HFFc6 (cell line): ENCODE measurements around the gene PLXNB1. TPM values are rescaled to one million over a fixed set of nuclear protein-coding genes. Genes with fewer than 3 reads are reported as not detected.

Experiments used
- DNase-seq: peaks from one replicate; pipeline ENCODE4 v3.0.0-alpha.2; 2018
- H3K27ac Mint-ChIP-seq: 2 replicates; pipeline ENCODE4 v1.8.0; 2020; ENCODE audit warnings: mild to moderate bottlenecking, mixed read lengths
- H3K27me3 Mint-ChIP-seq: 2 replicates; pipeline ENCODE4 v1.8.0; 2021; ENCODE audit warnings: mild to moderate bottlenecking, moderate library complexity, mixed read lengths; ENCODE audit not compliant: insufficient read depth
- H3K36me3 Mint-ChIP-seq: 2 replicates; pipeline ENCODE4 v1.8.0; 2021; ENCODE audit warnings: low read depth, mixed read lengths
- H3K4me1 Mint-ChIP-seq: 2 replicates; pipeline ENCODE4 v1.8.0; 2020; ENCODE audit warnings: low read depth, mixed read lengths
- H3K4me3 Mint-ChIP-seq: 2 replicates; pipeline ENCODE4 v1.8.0; 2020; ENCODE audit warnings: mild to moderate bottlenecking, moderate library complexity, mixed read lengths
- H3K9me3 Mint-ChIP-seq: 2 replicates; pipeline ENCODE4 v1.8.0; 2020; ENCODE audit warnings: mild to moderate bottlenecking, mixed read lengths
- total RNA-seq, 6 experiments: library from RNA; stranded (reverse); fragmentation: NEBNext Ultra II Directional; extraction: Animal tissue kit (Norgen Biotek cat#: 25700); gene quantifications; 2 replicates in 1 of 6; 3 replicates in 5 of 6; pipeline ENCODE4 v1.2.3, GENCODE V29; 2021
- TF ChIP-seq, protein P1 (sequence below): fragments of 200-600 bp; sonication (generic); IDR thresholded peaks from 2 replicates; pipeline ENCODE4 v1.5.0; 2021; ENCODE audit warnings: antibody characterized with exemption, mild to moderate bottlenecking

Gene PLXNB1
- total RNA-seq, 6 experiments from 2014 or later = 11.1 to 15.5 (median 12.8) TPM

DNA sequence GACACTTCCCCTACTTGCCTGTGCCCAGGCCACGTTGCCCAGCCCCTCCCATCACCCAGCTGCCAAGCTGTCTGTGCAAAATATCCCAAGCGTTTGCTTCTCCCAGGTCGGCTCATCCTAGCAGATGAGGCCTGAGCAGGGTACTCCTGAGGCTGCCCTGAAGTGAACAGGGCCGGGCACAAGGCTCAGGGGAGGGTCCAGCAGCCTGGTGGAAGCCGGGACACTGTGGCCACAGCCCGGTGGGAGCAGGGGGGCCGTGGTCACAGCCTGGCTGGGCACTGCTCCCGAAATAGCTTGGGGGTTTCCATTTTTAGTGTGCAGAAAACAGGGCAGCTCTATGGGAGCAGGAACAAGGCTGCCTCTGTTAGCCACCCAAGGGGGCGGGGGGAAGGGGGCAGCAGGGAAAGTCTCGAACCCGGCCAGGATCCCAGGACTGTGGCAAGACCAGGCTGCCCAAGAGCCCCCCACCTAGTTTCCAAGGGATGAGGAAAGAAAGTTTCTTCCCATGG lies 3.4 kb downstream of the PLXNB1 start:
- DNase-seq = no peak
- peaks cover 33% of the 10 kb centered on the region for H3K4me1 Mint-ChIP-seq
- no peak overlapping the region for H3K27ac Mint-ChIP-seq
- H3K9me3 Mint-ChIP-seq = no peaks in the 10 kb centered on the region
- no peaks in the 10 kb centered on the region for H3K27me3 Mint-ChIP-seq
- no peak overlapping the region for H3K4me3 Mint-ChIP-seq
- 0 out of 2 replicates have a peak, but pooled peaks cover under 1% of the 10 kb centered on the region for H3K36me3 Mint-ChIP-seq
- TF ChIP-seq, protein P1, sequence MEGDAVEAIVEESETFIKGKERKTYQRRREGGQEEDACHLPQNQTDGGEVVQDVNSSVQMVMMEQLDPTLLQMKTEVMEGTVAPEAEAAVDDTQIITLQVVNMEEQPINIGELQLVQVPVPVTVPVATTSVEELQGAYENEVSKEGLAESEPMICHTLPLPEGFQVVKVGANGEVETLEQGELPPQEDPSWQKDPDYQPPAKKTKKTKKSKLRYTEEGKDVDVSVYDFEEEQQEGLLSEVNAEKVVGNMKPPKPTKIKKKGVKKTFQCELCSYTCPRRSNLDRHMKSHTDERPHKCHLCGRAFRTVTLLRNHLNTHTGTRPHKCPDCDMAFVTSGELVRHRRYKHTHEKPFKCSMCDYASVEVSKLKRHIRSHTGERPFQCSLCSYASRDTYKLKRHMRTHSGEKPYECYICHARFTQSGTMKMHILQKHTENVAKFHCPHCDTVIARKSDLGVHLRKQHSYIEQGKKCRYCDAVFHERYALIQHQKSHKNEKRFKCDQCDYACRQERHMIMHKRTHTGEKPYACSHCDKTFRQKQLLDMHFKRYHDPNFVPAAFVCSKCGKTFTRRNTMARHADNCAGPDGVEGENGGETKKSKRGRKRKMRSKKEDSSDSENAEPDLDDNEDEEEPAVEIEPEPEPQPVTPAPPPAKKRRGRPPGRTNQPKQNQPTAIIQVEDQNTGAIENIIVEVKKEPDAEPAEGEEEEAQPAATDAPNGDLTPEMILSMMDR = no peak

DNA sequence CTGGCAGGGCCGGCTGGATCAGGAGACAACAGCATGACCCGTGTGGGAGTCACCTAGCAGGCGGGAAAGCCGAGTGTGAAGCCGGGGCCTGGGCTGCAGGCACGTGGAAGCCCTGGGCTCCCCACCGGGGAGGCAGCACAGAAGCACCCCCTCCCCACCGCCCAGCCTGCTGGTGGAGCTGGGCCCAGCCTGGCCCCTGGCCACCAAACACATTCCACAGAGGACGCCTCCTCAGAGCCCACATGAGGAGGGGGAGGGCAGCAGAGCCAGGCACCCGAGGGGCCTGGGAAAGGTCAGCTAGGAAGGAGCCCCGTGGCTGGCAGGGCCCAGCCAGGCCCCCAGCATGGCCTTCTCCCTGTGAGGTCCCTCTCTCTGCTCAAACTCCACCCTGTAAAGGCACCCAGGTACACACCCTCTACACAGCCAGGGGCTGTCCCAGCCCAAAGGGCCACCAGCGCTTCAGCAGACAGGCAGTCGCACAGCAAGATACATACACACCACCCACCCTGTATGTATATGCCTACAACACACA lies 4.5 kb downstream of the PLXNB1 start:
- Mint-ChIP-seq H3K4me1 (peaks cover 28% of the 10 kb centered on the region), H3K9me3 (no peaks in the 10 kb centered on the region), H3K36me3 (no peaks in the 10 kb centered on the region), H3K27ac (no peak overlapping the region), H3K4me3 (no peak overlapping the region), H3K27me3 (peaks cover 8% of the 10 kb centered on the region; the same call in 1 of the 2 replicates)
- DNase-seq = no peak
- TF ChIP-seq, protein P1 = no peak

DNA sequence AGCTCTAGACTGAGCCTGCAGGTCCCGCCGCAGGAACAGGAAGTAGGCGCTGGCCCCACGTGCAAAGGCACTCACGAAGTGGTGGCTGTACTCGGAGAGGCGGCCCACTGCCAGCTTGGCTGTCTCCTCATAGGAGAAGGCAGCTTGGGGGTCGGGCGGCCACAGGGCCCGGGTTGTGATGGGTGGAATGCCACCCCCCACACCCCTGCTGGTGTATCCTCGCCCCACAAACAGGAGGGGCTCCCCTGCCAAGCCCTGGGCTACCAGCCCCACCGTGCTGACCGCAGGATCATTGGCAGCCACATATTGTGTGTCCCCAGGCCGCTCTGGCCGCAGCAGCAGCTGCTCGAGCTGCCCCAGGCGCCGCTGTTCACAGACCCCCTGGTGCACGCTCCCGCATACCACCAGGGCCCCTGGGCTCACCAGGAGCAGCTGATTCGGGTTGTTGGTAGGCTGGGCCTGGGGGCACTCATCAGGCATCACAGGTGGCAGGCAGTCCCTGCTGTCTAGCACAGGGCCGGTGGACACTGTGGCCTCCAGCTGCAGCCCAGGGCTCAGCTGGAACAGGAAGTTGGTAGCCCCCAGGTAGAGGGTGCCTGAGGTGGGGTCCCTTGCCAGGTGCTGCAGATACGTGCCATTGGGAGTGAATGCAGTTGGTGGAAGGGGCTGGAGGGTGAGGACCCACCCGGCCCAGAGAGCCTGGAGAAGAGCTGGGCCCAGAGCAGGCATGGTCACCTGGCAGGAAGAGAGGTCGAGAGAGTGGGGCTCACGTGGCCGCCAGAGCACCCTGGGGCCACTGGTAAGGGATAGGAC lies 5.8 kb downstream of the PLXNB1 start:
- no peak overlapping the region for H3K27ac Mint-ChIP-seq
- H3K27me3 Mint-ChIP-seq = peaks cover 8% of the 10 kb centered on the region
- no peaks in the 10 kb centered on the region for H3K36me3 Mint-ChIP-seq
- peaks cover 22% of the 10 kb centered on the region for H3K4me1 Mint-ChIP-seq
- DNase-seq = no peak
- no peaks in the 10 kb centered on the region for H3K9me3 Mint-ChIP-seq
- TF ChIP-seq, protein P1 = no peak
- no peak overlapping the region for H3K4me3 Mint-ChIP-seq

DNA sequence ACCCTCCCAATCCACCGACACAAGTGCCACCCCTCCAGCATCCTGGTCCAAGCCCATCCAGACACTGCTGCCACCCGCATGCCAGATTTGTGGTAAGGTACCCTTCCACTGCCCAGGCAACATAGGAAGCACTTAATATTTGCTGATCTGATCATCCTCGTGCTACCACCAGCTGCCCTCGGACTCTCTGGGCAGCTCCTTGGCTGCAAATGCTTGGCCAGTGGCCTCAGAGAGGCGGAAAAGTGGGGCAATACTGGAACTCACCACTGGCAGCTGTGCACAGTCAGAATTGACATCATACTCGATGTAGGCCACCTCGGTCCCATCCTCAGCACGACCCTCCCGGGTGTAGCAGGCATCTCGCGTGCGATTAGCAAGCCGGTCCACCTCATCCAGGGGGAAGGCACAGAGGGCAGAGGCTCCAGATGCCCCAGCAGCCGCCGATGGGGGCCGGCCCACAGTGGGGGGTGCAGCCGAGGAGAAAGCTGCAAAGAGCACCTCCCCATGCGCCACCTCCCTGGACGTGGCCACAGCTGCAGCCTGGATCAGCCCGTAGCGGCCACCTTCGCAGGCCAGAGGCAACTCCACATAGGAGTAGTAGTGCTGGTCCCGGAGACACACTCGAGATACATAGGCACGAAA lies 6.5 kb downstream of the PLXNB1 start:
- H3K4me1 Mint-ChIP-seq = peaks cover 20% of the 10 kb centered on the region
- no peaks in the 10 kb centered on the region for H3K9me3 Mint-ChIP-seq
- no peaks in the 10 kb centered on the region for H3K36me3 Mint-ChIP-seq
- H3K27me3 Mint-ChIP-seq = peaks cover 8% of the 10 kb centered on the region
- DNase-seq = no peak
- TF ChIP-seq, protein P1 = no peak
- H3K27ac Mint-ChIP-seq = no peak overlapping the region
- no peak overlapping the region for H3K4me3 Mint-ChIP-seq

DNA sequence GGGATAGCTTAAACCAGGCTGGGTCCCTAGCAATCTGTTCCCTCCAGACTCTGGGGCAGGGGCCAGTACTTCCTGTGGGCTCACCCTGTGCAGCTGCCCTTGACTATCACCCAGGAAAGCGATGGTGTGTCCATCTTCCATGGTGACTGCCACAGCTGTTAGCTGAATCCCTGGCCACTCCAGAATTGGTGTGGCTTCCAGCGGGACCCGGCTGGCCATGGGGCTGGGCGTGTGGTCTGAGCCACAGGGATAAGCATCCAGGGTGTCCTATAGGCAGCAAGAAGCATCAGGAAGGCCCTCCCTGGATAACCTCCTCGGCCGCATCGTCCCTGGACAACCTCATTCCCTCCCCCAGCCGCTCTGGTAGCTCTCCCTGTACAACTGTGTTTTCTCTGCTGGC lies 7.2 kb downstream of the PLXNB1 start:
- Mint-ChIP-seq H3K4me3 (no peak overlapping the region), H3K4me1 (peaks cover 16% of the 10 kb centered on the region; the same call in 1 of the 2 replicates), H3K27ac (no peak overlapping the region), H3K9me3 (no peaks in the 10 kb centered on the region), H3K27me3 (peaks cover 8% of the 10 kb centered on the region), H3K36me3 (no peaks in the 10 kb centered on the region)
- TF ChIP-seq, protein P1 = no peak
- DNase-seq = no peak
